Measurements from ENCODE around the gene TRMT44. TPM values are rescaled to one million over a fixed set of nuclear protein-coding genes. Genes with fewer than 3 reads are reported as not detected.

Gene TRMT44
- total RNA-seq, 1 experiment from 2014 or later = 15.3 TPM

DNA sequence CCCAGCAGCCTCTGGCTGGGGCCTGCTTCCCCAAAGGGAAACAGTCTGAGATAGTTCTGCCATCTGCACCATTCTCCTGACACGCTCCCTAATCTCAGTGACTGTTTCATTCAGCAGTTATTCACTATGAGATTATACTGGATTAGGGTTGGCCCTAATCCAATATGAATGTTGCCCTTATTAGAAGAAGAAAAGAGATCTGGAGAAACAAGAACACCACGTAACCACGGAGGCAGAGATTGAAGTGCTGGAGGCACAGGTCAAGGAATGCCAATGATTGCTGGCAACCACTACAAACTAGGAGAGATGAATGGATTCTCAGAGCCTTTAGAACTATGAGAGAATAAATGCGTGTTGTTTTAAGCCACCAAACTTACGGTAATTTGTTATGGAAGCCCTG is 7.4 kb upstream of the TRMT44 start:
- no peaks in the 10 kb centered on the region for H3K9me2 ChIP-seq (replicated peaks; ENCODE audit: low read length)
- no peak overlapping the region for H3K27ac ChIP-seq (ENCODE audit: low read length)
- ChIA-PET POLR2A (ENCODE audit: unreplicated experiment) (no interaction called here), CTCF (no interaction called here)
- no peaks in the 10 kb centered on the region for H3K4me1 ChIP-seq (ENCODE audit: insufficient read depth, low read length)
- DNase-seq = no peak
- TF ChIP-seq EZH2phosphoT487 (IDR thresholded peaks at IDR 0.05; ENCODE audit: borderline replicate concordance, low read length) (no peak), EZH2 (IDR thresholded peaks at IDR 0.05; ENCODE audit: low read length, unreplicated experiment) (no peak)
- TF ChIP-seq, protein P1, sequence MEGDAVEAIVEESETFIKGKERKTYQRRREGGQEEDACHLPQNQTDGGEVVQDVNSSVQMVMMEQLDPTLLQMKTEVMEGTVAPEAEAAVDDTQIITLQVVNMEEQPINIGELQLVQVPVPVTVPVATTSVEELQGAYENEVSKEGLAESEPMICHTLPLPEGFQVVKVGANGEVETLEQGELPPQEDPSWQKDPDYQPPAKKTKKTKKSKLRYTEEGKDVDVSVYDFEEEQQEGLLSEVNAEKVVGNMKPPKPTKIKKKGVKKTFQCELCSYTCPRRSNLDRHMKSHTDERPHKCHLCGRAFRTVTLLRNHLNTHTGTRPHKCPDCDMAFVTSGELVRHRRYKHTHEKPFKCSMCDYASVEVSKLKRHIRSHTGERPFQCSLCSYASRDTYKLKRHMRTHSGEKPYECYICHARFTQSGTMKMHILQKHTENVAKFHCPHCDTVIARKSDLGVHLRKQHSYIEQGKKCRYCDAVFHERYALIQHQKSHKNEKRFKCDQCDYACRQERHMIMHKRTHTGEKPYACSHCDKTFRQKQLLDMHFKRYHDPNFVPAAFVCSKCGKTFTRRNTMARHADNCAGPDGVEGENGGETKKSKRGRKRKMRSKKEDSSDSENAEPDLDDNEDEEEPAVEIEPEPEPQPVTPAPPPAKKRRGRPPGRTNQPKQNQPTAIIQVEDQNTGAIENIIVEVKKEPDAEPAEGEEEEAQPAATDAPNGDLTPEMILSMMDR (conservative IDR thresholded peaks at IDR 0.05; ENCODE audit: low read depth, low read length) = no peak
- H3K27me3 ChIP-seq (ENCODE audit: low read length) = no peaks in the 10 kb centered on the region
- no peak overlapping the region for H2AFZ ChIP-seq (ENCODE audit: low read length)
- no peak overlapping the region for H3K4me2 ChIP-seq (ENCODE audit: low read length)
- peaks cover 4% of the 10 kb centered on the region; the same call in 1 of the 2 replicates for H3K79me2 ChIP-seq (ENCODE audit: low read length)
- H3K4me3 ChIP-seq (ENCODE audit: low read length) = no peak overlapping the region
- no peak overlapping the region for H3K9ac ChIP-seq (ENCODE audit: low read length)
- no peak for ATAC-seq
- no peaks in the 10 kb centered on the region for H3F3A ChIP-seq (ENCODE audit: low read length, unreplicated experiment)
- no peaks in the 10 kb centered on the region for H4K20me1 ChIP-seq (ENCODE audit: low read length)
- intact Hi-C loops (cut with micrococcal nuclease) = no loop called here
- H3K9me3 ChIP-seq (ENCODE audit: low read length) = no peaks in the 10 kb centered on the region
- no peaks in the 10 kb centered on the region for H3K36me3 ChIP-seq (ENCODE audit: low read depth, low read length)
- no TSS peak for BruUV-seq (replicated peaks)

DNA sequence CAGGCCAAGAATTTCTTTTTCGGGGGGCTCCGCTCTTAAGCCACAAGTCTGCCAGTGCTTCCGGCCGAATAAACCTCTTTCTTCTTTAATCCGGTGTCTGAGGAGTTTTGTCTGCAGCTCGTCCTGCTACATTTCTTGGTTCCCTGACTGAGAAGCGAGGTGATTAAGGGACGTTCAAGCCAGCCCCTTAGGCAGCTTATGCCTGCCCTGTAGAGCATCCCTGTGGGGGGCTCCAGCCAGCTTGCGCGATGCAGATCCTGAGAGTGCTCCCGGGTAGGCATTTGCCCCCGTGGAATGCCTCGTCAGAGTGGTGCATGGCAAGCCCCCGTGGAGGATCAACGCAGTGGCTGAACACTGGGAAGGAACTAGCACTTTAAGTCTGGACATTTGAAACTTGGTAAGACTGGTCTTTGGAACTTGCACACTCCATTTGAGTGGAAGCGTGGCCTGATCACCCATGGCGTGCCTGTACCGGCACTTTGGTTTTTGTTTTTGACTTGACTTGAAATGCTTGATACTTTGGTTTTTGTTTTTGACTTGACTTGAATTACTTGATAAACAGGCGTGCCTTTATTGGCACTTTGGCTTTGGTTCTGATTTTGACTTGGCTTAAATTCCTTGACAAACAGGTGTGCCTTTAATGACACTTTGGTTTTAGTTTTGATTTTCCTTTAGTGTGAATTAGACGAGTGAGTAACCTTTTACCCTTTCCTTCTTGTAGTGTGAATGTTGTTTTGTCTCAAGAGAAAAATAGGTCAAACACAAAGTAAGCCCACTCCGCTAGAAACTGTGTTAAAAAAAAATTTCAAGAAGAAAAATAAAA is 6.1 kb upstream of the TRMT44 start:
- Histone ChIP-seq H3K27ac (ENCODE audit: low read length) (no peak overlapping the region), H3K79me2 (ENCODE audit: low read length) (peaks cover 12% of the 10 kb centered on the region), H3K27me3 (ENCODE audit: low read length) (no peaks in the 10 kb centered on the region), H3K9ac (ENCODE audit: low read length) (no peak overlapping the region), H4K20me1 (ENCODE audit: low read length) (no peaks in the 10 kb centered on the region), H3K4me1 (ENCODE audit: insufficient read depth, low read length) (peaks cover 8% of the 10 kb centered on the region), H3K9me2 (replicated peaks; ENCODE audit: low read length) (no peaks in the 10 kb centered on the region), H3F3A (ENCODE audit: low read length, unreplicated experiment) (no peaks in the 10 kb centered on the region), H3K4me3 (ENCODE audit: low read length) (no peak overlapping the region), H3K4me2 (ENCODE audit: low read length) (no peak overlapping the region), H2AFZ (ENCODE audit: low read length) (no peak overlapping the region), H3K9me3 (ENCODE audit: low read length) (no peaks in the 10 kb centered on the region), H3K36me3 (ENCODE audit: low read depth, low read length) (no peaks in the 10 kb centered on the region)
- BruUV-seq (replicated peaks) = no TSS peak
- ChIA-PET POLR2A (ENCODE audit: unreplicated experiment) (no interaction called here), CTCF (no interaction called here)
- no peak for DNase-seq
- intact Hi-C loops (cut with micrococcal nuclease) = no loop called here
- ATAC-seq = no peak
- TF ChIP-seq EZH2 (IDR thresholded peaks at IDR 0.05; ENCODE audit: low read length, unreplicated experiment) (no peak), EZH2phosphoT487 (IDR thresholded peaks at IDR 0.05; ENCODE audit: borderline replicate concordance, low read length) (no peak)
- TF ChIP-seq, protein P1 (conservative IDR thresholded peaks at IDR 0.05; ENCODE audit: low read depth, low read length) = no peak

DNA sequence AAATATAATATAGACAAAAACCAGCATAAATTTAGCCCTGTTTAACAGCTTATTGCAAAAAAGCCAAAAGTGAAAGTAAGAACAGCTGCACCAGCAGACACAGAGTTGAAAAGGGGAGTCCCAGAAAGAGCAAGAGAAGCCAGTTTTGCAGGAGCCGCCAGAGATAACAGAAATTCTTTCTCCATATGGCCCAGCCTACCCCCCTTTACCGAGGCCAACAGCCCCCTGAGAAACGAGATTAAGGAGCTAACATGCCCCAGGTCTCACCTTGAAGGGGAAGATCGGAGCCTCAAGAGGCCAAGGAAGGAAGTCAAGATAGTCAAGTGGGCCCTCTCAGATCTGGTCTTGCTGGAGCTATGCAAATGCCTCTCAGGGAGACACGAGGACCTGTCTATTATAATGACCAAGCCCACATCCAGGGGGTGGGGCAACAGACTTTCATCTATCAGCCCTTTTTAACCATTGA is 4.9 kb upstream of the TRMT44 start:
- no peak for TF ChIP-seq EZH2 (IDR thresholded peaks at IDR 0.05; ENCODE audit: low read length, unreplicated experiment)
- TF ChIP-seq EZH2phosphoT487 (IDR thresholded peaks at IDR 0.05; ENCODE audit: borderline replicate concordance, low read length) = no peak
- TF ChIP-seq, protein P1 (conservative IDR thresholded peaks at IDR 0.05; ENCODE audit: low read depth, low read length) = no peak
- Histone ChIP-seq H3K36me3 (ENCODE audit: low read depth, low read length) (no peaks in the 10 kb centered on the region), H3K4me1 (ENCODE audit: insufficient read depth, low read length) (peaks cover 13% of the 10 kb centered on the region), H3K27me3 (ENCODE audit: low read length) (no peaks in the 10 kb centered on the region), H2AFZ (ENCODE audit: low read length) (no peak overlapping the region), H3K9ac (ENCODE audit: low read length) (no peak overlapping the region), H3K9me3 (ENCODE audit: low read length) (no peaks in the 10 kb centered on the region), H3K27ac (ENCODE audit: low read length) (no peak overlapping the region), H3F3A (ENCODE audit: low read length, unreplicated experiment) (no peaks in the 10 kb centered on the region), H4K20me1 (ENCODE audit: low read length) (no peaks in the 10 kb centered on the region), H3K4me2 (ENCODE audit: low read length) (no peak overlapping the region), H3K4me3 (ENCODE audit: low read length) (no peak overlapping the region), H3K79me2 (ENCODE audit: low read length) (peaks cover 21% of the 10 kb centered on the region), H3K9me2 (replicated peaks; ENCODE audit: low read length) (no peaks in the 10 kb centered on the region)
- ChIA-PET POLR2A (ENCODE audit: unreplicated experiment) (no interaction called here), CTCF (no interaction called here)
- BruUV-seq (replicated peaks) = no TSS peak
- no peak for DNase-seq
- intact Hi-C loops (cut with micrococcal nuclease) = no loop called here
- no peak for ATAC-seq

Measured in PC-3 (cell line).